Measurements from ENCODE around the gene GRB10.

- TF ChIP-seq TAF1 (IDR thresholded peaks at IDR 0.05; ENCODE audit: low read depth, low read length): no peak
- no peak for TF ChIP-seq POLR2AphosphoS5 (IDR thresholded peaks at IDR 0.05; ENCODE audit: low read depth, low read length)
- no peak for TF ChIP-seq POLR2A (IDR thresholded peaks at IDR 0.05; ENCODE audit: low read depth, low read length)
- no peak for TF ChIP-seq POU2F2 (IDR thresholded peaks at IDR 0.05; ENCODE audit: low read depth, low read length)
- no peak for TF ChIP-seq SPI1 (IDR thresholded peaks at IDR 0.05; ENCODE audit: low read depth, low read length)
- no peak for TF ChIP-seq PAX5 (IDR thresholded peaks at IDR 0.05; ENCODE audit: insufficient read depth, low read length, severe bottlenecking)
Observed at GRCh38 chr7:50669890-50670289, 112.8 kb downstream of the GRB10 start.

Measured in GM12891 (cell line).